Measurements from ENCODE around the gene IGF2R.
A peak's percentile ranks its signal among the peaks of the same experiment; 100 is the strongest.
"Not testable (repeated sequence)": the region's sequence is repeated elsewhere in the genome, so short reads cannot be mapped to it uniquely, and the experiment has no call there.

IGF2R gene

DNA sequence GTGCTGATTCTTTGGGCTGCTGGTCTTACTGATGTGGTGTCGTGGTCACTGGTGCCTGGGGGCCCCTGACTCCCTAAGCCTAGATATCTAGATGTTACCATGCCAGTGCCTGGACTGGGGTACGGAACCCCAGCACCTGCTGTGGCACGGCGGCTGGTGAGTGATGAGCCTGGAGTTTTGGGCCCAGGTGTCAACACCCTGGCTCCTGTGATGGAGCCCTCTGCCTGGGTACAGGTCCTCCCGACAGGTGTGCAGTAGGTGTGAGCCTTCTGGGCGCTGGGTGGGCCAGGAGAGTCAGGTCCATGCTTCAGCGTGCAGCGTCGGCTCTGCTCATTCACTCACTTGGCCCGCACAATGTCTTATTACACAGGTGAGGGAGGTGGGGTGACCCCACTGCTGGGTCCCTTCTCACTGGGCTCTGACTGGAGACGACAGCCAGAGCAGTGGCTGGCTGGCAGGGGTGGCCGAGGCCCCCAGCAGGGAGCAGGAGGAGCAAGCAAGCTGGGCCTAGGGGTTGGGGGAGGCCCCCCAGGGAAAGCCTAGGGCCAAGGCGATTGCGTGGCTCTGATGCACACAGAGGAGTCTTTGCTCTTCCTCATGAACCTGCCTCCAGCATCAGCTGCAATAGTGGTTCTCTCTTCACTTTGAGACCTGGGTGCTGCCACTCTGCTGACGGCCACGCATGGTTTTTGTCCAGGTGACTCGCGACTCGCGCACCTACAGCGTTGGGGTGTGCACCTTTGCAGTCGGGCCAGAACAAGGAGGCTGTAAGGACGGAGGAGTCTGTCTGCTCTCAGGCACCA is 110.2 kb downstream of the IGF2R start:
- DNase-seq = no peak

DNA sequence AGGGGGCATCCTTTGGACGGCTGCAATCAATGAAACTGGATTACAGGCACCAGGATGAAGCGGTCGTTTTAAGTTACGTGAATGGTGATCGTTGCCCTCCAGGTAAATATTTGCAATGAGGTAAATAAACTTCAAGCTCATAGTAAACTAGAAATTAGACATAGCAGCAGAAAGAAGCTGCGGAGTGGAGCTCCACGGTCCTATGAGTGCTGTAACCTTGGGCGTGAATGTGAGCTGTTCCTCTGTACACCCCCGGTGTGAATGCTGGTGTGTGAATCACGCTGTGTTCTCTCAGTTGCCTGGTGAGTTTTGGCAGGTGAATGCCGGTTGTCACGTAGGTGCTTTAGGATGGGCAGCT is 110.8 kb downstream of the IGF2R start:
- DNase-seq = no peak

DNA sequence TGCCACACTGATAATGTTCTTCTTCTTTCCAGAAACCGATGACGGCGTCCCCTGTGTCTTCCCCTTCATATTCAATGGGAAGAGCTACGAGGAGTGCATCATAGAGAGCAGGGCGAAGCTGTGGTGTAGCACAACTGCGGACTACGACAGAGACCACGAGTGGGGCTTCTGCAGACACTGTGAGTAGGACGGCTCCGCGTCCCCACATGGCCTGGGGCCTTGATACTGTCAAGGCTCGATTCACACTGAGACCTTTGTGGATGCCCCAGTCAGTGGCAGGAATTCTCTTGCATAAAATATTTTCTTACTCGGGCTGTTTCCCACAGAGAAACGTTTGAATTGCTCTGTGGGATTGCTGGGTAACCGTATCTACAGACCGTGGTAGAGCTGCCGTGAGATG is 111.2 kb downstream of the IGF2R start:
- no peak for DNase-seq

DNA sequence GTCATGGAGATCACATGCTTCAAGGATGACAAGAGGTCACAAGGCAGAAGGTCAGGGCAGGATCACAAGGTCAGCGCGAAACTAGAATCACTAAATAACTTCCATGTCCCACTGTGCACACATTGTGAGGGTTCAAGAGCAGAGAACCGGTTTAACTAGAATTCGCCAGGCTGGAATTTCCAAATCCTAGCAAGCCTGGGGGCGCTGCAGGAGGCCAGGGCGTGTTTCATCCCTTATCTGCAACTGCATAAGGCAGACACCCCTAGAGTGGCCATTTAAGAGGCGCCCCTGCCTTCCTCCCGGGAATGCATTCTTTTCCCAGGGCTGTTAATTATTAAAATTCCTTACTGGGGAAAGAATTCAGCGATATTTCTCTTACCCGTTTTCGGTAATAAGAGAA is 112.5 kb downstream of the IGF2R start:
- DNase-seq = no peak

DNA sequence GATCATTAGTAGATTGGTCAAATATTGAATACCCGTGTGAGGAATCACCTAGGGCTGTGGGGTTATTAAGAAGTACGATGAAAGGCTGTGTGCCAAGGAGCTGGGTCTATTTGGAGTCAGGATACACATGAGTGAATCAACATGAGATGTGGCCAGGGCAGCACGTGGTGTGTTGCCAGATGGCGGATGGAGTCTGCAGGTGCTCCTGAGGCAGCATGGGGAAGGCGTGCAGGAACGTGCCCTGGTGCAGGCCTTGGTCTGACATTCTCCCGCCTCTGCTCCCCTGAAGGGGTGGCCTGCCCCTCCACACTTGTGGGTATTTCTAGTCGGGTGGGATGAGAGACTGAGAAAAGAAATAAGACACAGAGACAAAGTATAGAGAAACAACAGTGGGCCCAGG is 113.7 kb downstream of the IGF2R start:
- no peak for DNase-seq

DNA sequence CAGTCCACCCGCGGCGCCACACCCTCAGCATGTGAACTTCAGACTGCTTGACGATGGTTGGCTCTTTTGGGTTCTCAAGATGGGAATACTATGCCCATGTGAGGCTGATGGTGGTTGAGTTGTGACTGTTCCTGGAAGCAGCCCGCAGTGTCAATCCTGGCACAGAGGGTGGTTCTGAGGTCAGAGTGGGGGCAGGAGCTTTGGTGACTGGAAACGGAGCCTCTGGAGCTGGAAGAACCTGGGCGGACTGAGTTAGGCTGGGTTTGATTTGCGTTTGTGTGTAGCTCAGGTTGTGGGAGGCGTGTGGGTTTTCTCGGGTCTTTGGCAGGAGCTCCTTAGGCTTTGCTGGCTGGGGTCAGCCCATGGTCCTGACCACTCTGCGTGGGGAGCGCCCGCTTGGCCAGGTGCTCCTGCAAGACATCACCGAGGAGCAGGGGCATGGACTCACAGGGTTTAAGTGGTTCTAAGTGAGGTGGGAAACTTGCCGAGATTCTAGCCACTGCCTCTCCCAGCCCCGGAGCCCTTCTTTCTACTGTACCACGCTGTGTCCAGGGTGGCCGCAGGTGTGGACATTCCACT is 115.4 kb downstream of the IGF2R start:
- no peak for DNase-seq

DNA sequence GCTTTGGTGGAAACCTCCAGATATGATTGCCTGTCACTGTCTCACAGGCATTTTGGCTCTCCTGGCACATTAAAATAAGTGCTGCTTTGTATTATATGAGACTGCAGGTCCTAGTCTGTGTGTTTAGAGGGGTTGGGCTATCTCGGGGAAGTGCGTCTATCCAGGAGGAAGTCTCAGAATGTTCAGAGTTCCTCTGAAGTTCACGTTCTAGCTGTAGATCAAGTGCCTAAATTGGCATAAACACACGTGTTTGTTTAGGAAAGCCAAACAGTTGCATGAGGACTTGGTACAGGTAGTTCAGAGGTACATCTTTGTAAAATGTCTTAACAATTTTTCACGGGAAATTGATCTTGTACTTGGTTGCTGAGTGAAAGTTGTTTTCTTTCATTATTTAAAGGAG is 116.3 kb downstream of the IGF2R start:
- DNase-seq = no peak

DNA sequence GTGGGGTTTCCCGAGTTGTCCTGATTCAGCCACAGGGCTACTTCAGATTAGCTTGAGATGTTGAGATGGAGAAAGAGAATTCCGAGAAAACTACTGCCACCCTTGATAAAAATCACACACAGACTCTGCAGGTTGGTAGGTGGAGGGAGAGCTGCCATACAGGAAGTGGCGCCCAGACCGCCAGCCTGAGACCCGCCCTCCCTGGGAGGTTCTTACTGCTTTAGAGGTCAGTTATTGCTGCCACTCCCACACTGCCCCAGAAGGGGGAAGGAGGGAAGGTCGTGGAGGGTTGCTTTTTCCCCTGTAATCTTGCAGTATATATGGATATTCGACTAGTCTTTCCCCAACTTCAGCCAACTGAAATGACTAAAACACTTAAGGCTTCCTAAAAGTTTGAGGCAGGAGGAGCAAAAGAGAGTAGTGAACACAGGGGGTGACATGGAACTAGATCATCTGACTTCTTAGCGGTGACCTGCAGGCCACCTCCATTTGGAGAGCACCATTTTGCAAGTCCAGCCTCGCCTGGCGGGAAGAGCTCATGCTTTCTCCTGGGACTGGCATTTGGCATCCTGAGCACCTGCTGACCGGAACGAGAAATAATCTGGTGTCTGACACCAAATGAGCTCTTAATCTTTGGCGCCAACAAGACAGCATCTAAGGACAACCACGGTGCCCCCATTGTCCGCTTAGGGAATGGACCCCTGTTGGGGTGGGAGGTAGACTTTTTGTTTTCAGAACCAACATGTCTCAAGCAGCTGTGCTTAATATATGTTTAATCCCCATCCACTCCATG is 117.0 kb downstream of the IGF2R start:
- DNase-seq = no peak

DNA sequence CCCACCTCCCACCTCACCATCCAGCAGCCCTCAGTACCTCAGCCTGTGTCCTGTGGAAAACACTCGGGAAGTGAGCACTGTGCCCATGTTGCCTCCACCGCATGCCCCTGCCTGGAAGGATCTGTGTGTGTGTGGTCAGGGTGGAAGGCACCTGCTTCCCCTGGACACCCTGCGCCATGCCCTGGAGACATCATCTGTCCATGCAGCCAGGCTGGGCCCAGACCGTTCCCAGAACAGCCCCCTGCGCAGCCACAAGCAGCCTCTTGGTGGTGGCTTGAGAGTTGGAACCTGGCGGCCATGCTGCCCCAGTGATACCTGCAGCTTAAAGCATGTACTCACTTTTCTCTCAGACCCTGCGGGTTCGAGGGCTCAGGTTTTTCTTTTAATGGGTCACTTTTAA is 117.9 kb downstream of the IGF2R start:
- DNase-seq = no peak

DNA sequence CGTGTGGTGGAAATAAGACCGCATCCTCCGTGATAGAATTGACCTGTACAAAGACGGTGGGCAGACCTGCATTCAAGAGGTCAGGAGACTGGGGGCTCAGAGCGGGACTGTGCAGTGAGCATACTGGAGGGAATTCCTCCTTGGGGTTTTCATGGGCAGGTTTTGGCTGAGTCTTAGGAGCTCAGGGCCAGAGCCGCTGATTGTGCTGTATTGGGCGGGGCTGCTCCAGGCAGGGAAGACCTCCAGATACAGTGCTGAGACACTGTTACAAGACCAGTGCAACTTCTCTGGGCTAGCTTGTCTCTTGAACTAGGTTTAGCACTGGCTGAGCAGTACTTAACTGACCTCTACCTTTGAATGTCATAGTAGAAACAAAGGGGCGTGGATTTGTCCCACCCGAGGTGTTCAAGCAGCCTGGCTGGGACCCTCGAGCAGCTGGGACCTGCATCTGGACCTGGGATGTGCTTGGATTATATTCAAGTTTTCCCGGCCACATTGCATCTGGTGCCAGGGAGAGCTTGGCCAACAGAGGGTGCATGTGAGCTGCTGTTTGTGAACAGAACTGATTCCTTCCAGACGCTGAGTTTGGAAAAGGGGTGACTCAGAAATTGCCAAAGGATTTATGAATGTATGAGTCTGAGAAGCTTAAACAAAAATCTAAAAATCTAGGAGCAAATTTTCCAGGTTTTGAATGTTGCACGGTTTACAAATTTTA is 119.3 kb downstream of the IGF2R start:
- peak; percentile 13 for DNase-seq

DNA sequence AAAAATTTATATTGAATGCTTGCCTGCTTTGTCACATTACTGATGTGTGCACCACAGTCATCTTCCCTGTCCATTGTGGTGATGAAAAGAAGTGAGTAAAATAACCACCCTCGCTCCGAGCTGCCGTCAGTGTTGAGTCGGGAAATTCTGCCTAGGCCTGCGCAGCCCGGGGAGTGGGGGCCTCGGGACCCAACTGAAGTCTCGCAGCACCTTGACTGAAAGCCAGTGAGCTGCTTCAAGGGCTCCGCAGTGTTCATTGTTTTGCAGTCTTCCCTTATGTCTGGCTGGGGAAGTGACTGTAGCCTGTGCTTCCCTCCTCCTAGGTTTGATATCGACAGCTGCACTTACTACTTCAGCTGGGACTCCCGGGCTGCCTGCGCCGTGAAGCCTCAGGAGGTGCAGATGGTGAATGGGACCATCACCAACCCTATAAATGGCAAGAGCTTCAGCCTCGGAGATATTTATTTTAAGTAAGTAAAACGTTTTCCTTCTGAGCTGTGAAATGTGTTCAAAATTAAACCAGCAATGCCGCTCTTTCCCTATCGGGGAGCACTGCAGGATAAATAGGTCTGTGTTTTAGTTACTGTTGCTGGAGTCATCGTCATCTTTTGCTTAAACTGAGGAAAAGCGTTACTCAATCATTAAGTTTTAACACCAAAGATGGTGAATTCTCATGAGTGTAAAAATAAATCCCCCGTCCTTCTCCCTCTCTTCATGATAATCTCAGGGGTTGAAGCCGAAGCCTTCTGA is 120.1 kb downstream of the IGF2R start:
- no peak for DNase-seq

DNA sequence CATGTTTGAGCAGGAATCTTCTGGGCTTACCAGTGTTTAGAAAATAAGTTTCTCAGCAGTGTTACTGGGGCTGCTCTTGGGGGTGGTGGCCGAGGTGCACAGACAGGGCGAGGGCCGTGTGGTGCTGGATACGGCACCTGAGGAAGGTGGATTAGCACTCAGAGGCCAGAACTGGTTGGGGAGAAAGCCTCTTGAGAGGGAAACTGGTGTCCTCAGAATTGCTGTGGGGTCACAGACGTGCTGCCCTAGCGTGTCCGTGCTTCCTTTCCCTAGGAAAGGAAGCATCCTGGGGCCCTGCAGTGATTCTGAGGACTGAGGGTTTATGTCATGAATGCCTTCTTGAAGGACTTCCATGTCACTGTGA is 120.6 kb downstream of the IGF2R start:
- DNase-seq = no peak

DNA sequence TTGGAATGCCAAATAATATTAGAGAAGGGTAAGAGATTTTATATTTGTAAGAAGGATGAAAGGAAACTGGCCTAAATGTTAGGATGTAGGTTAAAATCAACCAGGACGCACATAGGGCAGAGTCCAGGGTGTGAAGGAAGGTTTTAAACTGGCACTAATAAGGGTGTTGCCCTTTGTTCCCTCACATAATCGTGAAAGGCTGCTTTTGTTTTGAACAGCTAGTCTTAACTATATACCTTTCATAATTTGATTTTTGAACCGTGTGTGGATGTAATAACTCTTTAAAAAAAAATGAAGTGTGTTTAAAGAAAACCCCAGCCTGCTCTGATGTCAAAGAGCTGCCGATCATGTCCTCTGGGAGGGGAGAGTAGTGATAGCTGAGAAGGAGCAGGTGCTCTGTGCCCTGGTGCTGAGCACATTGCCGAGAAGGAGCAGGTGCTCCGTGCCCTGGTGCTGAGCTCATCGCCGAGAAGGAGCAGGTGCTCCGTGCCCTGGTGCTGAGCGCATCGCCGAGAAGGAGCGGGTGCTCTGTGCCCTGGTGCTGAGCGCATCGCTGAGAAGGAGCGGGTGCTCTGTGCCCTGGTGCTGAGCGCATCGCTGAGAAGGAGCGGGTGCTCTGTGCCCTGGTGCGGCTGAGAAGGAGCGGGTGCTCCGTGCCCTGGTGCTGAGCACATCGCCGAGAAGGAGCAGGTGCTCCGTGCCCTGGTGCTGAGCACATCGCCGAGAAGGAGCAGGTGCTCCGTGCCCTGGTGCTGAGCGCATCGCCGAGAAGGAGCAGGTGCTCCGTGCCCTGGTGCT is 121.8 kb downstream of the IGF2R start:
- not testable (repeated sequence) for DNase-seq

DNA sequence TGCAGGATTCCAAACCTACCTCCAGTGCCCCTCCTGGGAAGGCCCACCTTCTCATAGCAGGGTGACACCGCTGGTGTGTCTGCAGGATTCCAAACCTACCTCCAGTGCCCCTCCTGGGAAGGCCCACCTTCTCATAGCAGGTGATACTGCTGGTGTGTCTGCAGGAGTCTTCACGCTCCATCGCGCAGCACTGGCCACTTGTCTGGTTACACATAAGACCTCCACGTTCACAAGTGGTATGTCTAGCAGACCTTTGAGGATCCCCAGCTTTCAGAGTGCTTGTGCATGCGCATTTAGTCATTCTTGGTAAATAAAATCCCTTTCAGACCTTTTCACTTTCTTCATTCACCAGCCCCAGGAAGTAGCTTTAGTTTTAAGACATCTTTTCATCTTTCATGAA is 123.3 kb downstream of the IGF2R start:
- not testable (repeated sequence) for DNase-seq

DNA sequence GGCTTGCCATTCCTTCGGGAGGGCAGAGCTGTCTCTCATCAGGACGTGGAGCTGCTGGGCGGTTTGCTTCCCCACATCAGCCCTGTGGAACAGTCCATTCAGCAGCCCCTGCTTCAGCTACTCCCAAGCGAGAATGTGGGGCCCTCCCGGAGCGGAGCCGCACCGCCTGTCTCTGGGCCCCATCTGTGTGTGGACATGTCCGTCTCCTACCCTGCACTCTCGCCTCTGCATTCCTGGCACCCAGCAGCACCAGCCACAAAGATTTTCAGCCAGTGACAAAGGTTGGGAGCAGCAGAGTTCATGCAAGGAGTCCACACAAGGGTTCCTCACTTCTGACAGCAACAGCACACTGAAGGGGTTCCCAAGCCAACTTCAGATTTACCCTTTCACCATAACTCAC is 123.7 kb downstream of the IGF2R start:
- no peak for DNase-seq

DNA sequence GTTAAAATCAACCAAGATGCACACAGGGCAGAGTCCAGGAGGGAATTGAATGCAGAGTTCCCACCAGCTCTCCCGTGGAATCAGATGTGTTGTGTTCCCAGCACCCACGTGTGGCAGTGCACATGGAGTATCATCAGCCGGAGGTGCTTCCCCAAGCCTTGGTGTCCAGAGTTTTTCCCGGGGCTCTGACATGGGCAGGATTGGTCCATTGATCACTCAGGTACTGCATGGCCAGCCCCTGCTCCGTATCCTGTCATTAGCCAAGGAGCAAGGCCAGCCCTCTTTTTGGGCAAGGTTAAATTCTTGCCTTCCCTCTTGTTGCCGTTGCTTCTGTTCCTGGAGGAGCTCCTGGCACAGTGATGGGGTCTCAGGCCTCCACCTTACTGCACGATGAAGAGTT is 124.2 kb downstream of the IGF2R start:
- DNase-seq = no peak

DNA sequence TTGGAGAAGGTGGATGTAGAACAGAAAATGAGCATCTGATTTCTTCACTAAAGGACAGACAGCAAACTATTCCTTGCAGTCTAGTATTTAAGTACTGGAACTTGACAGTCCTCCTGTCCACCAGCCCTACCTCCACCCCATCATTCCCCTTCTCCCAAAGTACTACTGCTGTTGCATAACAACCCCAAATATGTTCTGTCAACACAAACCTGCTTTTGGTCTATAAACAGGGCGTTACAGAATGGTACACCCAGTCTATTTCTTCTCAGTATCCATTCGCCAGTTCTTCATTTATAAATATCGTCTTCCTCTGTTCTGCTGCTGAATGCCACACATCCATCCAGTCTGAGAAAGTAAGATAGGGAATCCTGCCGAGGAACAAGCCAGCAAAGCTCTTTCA is 125.1 kb downstream of the IGF2R start:
- no peak for DNase-seq

DNA sequence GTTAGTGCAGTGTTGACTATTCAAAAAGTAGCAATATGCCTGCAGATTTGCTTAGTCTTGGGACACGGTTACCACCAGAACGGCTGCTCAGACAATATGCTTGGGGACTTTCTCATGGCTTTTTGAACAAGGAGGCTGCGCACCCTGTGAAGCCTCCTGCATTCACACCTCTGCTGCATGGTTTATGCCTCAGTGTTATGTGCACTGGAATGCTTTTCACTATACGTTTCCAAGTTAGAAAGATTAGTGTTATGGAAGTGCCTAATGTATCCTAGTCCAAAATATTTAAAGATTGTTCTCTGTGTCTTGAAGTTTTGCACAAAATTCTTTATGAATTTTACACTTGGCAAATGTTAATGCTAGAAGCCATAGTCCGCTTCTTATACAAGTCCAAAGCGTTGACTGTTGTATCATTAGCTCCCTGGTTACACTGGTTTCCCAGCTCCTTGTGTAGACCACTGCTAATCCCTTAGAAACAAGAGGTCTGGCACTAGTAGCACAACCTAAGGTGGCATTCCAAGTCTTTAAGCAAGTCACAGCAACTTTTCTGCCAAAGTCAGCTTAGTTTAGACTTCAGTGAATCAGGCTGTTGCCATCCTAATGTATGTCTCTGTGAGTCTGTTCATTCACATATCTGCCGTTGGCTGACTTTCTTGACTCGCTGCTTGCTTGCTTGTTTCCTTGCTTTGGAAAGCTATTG is 126.4 kb downstream of the IGF2R start:
- DNase-seq = no peak

DNA sequence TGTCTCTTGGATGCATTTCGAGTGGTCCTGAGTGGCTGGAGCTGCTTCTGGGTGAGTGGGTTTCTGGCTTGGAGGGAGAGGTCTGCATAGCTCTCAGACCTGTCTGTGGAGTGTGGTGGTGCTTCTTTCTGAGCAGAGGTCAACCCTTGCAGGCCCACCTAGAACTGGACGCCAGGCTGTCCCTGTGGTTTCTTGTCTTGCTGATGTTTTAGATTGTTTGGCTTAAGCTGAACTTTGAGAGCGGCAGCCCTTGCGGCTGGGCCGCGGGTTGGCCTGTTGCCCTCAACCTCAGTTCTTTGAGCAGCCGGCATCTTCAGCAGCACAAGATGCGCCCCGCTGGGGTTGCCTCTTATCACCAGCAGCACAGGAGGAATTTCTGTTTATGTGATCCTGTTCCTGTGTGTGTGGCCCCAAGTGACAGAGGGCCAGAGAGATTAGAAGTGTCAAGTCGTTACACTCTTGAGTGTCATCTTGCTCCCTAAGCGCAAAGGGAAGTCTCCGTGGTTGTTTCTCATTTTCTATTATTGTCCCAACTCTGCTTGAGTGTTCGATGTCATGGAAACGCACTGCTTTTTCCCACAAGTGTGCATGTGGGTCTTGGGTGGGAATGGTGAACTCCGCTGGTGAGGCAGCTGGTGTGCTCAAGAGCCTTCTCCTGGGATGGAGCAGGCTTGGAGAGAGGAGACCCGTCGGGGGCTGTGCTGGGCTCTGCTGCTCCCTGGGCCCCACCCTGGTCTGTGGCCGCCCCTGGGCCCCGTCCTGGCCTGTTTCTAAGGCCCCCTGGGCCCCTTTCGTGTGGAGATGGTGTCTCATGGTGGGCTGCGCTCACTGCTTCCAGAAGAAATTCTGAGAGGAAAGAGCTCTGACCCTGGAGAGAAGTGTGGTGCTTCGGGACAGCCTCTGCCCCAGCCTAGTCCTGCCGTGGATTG is 132.7 kb downstream of the IGF2R start:
- no peak for DNase-seq

DNA sequence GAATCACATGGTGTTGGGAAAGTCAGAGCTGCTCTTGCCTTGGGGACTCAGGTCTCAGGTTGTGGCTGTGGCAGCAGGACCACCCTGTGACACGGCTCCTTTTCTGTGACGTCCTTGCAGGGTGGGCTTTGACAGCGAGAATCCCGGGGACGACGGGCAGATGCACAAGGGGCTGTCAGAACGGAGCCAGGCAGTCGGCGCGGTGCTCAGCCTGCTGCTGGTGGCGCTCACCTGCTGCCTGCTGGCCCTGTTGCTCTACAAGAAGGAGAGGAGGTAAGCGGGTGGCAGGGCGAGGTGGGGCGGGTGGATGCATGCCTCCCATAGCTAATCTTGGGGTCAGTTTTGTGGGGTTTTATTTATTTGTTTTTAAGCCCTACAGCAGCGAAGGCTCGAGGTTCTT is 133.5 kb downstream of the IGF2R start:
- DNase-seq = no peak

All from stimulated activated CD4-positive, alpha-beta T cell treated with anti-CD3 and anti-CD28 coated beads, Interleukin-15, amount 100 ng/mL, for 24 hours (primary cell).